Measurements from ENCODE around the gene TARS1.
A peak's percentile ranks its signal among the peaks of the same experiment; 100 is the strongest.

TARS1 gene

DNA sequence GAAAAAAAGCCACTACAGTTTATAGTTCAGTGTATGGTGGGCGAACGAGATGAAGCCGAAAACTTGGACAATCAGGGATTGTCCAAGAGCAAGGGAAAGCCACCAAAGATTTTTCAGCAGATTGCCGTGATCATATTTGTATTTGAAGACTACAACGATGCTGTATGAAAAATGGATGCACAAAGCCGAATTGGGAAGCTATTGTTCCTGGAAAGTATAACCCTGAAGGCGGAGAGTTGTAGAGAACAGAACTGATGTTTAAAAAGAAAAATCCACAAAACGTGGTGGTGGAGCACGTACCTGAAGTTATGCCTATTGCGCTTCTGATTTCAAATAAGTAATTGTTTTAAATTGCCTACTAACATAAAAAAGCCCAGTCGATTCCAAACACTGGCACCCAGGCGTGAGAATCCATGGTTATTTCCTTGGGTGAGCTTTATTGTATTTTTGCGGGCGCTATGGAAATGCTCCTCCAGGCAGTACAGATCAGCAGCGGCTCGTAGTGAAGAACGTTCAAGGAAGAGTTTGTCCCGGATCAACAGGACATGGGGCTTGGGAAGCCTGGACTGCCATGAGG, 772 bp upstream of the TARS1 start:
- Histone ChIP-seq H3K27me3 (ENCODE audit: control insufficient read depth, insufficient read depth, low read length) (no peaks in the 10 kb centered on the region), H3K36me3 (ENCODE audit: control insufficient read depth, insufficient read depth, low read length) (peaks cover 26% of the 10 kb centered on the region), H3K9me3 (ENCODE audit: control insufficient read depth, insufficient read depth, low read depth, low read length) (no peaks in the 10 kb centered on the region), H3K4me3 (ENCODE audit: low read depth, low read length) (peak overlapping the region; percentile 94), H3K27ac (ENCODE audit: low read depth, low read length) (peak overlapping the region; percentile 70), H3K4me1 (ENCODE audit: control insufficient read depth, insufficient read depth, low read length) (peaks cover 11% of the 10 kb centered on the region), H3K9ac (ENCODE audit: low read length) (peak overlapping the region; percentile 99)

DNA sequence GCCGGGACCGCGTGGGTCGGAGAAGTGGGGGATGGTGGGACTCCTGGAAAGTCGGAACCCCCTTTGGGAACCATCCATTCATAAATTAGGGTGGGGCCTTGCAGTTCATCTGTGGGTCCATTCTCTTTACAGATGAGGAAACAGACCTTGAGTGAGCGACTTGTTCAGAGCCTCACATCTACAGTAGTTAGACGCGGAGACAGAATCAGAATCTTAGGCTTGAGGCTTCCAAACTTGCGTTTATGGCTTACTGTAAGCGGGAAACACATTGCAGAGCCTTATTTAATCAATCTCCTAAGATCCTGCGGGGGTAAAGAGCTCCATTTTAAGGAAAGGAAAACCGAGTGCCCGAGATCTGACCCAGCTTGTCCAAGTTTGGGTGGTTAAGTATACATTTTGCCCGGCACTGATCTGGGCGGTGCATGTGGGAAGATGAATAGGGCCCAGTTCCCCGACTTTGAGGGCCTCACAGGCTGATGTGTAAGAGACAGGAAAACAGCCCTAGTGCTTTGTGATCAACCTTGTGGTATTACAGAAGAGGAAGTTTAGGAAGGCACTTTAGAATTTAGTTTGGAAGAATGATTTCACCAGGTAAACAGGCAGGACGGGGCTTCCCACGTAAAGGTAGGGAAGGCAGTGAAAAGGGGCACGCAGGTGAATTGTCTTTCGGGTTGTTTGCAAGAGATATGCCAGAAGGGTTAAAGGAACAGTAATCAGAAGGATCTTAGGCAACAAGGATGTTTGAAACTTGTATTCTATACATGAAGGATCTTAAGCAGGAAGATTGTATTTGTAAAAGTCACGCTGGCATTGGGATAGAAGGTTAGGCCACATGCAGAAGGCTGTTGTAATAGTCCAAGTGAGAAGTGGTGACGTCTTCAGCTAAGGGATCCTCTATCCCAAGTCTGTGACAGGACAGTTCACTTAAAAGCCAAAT, 744 bp downstream of the TARS1 start:
- no peaks in the 10 kb centered on the region for H3K27me3 ChIP-seq (ENCODE audit: control insufficient read depth, insufficient read depth, low read length)
- H3K27ac ChIP-seq (ENCODE audit: low read depth, low read length) = peak overlapping the region; percentile 98
- peaks cover 25% of the 10 kb centered on the region for H3K4me1 ChIP-seq (ENCODE audit: control insufficient read depth, insufficient read depth, low read length)
- peak overlapping the region; percentile 94 for H3K4me3 ChIP-seq (ENCODE audit: low read depth, low read length)
- no peaks in the 10 kb centered on the region for H3K9me3 ChIP-seq (ENCODE audit: control insufficient read depth, insufficient read depth, low read depth, low read length)
- peaks cover 41% of the 10 kb centered on the region for H3K36me3 ChIP-seq (ENCODE audit: control insufficient read depth, insufficient read depth, low read length)
- H3K9ac ChIP-seq (ENCODE audit: low read length) = peak overlapping the region; percentile 99

DNA sequence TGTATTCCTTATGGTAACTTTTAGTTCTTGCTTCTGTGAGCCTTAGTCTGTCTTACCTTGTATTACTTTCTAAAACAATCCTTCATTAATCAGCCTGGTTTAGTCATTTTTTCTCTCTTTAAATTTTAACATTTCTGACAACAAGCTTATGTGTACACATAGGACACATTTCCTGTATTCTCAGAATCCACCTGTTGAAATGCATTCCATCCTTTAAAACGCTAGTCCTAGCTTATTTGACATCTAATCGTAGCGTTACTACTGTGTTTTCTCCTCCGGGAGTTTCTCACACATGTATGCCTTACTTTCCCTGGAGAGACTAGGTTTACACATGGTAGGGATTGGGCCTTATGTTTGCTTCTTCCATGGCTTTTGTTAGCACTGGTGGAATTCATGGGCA, 3.8 kb downstream of the TARS1 start:
- H3K4me3 ChIP-seq (ENCODE audit: low read depth, low read length) = peak overlapping the region; percentile 25

GRCh38 chr5:33445798-33446197, 5.0 kb downstream of the TARS1 start:
- H3K4me3 ChIP-seq (ENCODE audit: low read depth, low read length) = 0 out of 2 replicates have a peak overlapping the region, but pooled peaks have one; percentile 8
- H3K9ac ChIP-seq (ENCODE audit: low read length) = no peak overlapping the region
- peak overlapping the region; percentile 15; the same call in 1 of the 2 replicates for H3K27ac ChIP-seq (ENCODE audit: low read depth, low read length)
- H3K4me1 ChIP-seq (ENCODE audit: control insufficient read depth, insufficient read depth, low read length) = peaks cover 46% of the 10 kb centered on the region
- peaks cover 78% of the 10 kb centered on the region for H3K36me3 ChIP-seq (ENCODE audit: control insufficient read depth, insufficient read depth, low read length)
- H3K9me3 ChIP-seq (ENCODE audit: control insufficient read depth, insufficient read depth, low read depth, low read length) = no peaks in the 10 kb centered on the region
- H3K27me3 ChIP-seq (ENCODE audit: control insufficient read depth, insufficient read depth, low read length) = no peaks in the 10 kb centered on the region

More for the DNA sequence above, 3.8 kb downstream of the TARS1 start:
- Histone ChIP-seq H3K36me3 (ENCODE audit: control insufficient read depth, insufficient read depth, low read length) (peaks cover 66% of the 10 kb centered on the region), H3K27me3 (ENCODE audit: control insufficient read depth, insufficient read depth, low read length) (no peaks in the 10 kb centered on the region), H3K9me3 (ENCODE audit: control insufficient read depth, insufficient read depth, low read depth, low read length) (no peaks in the 10 kb centered on the region), H3K27ac (ENCODE audit: low read depth, low read length) (peak overlapping the region; percentile 24; the same call in 1 of the 2 replicates), H3K4me1 (ENCODE audit: control insufficient read depth, insufficient read depth, low read length) (peaks cover 46% of the 10 kb centered on the region), H3K9ac (ENCODE audit: low read length) (no peak overlapping the region)

- Histone ChIP-seq H3K36me3 (ENCODE audit: control insufficient read depth, insufficient read depth, low read length) (peaks cover 86% of the 10 kb centered on the region), H3K27me3 (ENCODE audit: control insufficient read depth, insufficient read depth, low read length) (no peaks in the 10 kb centered on the region), H3K27ac (ENCODE audit: low read depth, low read length) (peak overlapping the region; percentile 89), H3K9me3 (ENCODE audit: control insufficient read depth, insufficient read depth, low read depth, low read length) (no peaks in the 10 kb centered on the region), H3K4me1 (ENCODE audit: control insufficient read depth, insufficient read depth, low read length) (peaks cover 46% of the 10 kb centered on the region), H3K4me3 (ENCODE audit: low read depth, low read length) (peak overlapping the region; percentile 42), H3K9ac (ENCODE audit: low read length) (peak overlapping the region; percentile 0)
These were observed 7.4 kb downstream of the TARS1 start for GRCh38 chr5:33448118-33448517.

DNA sequence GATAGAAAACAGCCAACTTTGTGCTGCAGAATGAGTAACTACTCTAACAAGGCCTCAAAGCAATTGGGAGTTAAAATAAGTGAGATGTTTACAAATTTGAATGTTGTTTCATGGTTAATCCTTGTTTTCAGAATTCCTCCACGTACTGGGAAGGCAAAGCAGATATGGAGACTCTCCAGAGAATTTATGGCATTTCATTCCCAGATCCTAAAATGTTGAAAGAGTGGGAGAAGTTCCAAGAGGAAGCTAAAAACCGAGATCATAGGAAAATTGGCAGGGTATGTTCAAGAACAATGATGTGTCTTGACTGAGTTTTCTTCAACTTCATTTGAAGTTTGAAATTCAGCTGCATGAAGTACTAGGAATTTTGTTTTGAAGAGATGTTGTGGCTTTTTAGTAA, 16.4 kb downstream of the TARS1 start:
- no peak overlapping the region for H3K4me3 ChIP-seq (ENCODE audit: low read depth, low read length)
- H3K9me3 ChIP-seq (ENCODE audit: control insufficient read depth, insufficient read depth, low read depth, low read length) = no peaks in the 10 kb centered on the region
- H3K27me3 ChIP-seq (ENCODE audit: control insufficient read depth, insufficient read depth, low read length) = no peaks in the 10 kb centered on the region
- H3K27ac ChIP-seq (ENCODE audit: low read depth, low read length) = no peak overlapping the region
- H3K4me1 ChIP-seq (ENCODE audit: control insufficient read depth, insufficient read depth, low read length) = no peaks in the 10 kb centered on the region; the same call in 1 of the 2 replicates
- H3K9ac ChIP-seq (ENCODE audit: low read length) = no peak overlapping the region
- peaks cover 99% of the 10 kb centered on the region for H3K36me3 ChIP-seq (ENCODE audit: control insufficient read depth, insufficient read depth, low read length)

- Histone ChIP-seq H3K9me3 (ENCODE audit: control insufficient read depth, insufficient read depth, low read depth, low read length) (no peaks in the 10 kb centered on the region), H3K27ac (ENCODE audit: low read depth, low read length) (no peak overlapping the region), H3K9ac (ENCODE audit: low read length) (no peak overlapping the region), H3K4me3 (ENCODE audit: low read depth, low read length) (no peak overlapping the region), H3K4me1 (ENCODE audit: control insufficient read depth, insufficient read depth, low read length) (no peaks in the 10 kb centered on the region), H3K36me3 (ENCODE audit: control insufficient read depth, insufficient read depth, low read length) (peaks cover 99% of the 10 kb centered on the region), H3K27me3 (ENCODE audit: control insufficient read depth, insufficient read depth, low read length) (no peaks in the 10 kb centered on the region)
These were observed 17.1 kb downstream of the TARS1 start for GRCh38 chr5:33457817-33458216.

GRCh38 chr5:33460210-33460609, 19.4 kb downstream of the TARS1 start:
- H3K36me3 ChIP-seq (ENCODE audit: control insufficient read depth, insufficient read depth, low read length) = peaks cover 98% of the 10 kb centered on the region

GRCh38 chr5:33462456-33462855, 21.7 kb downstream of the TARS1 start:
- Histone ChIP-seq H3K9ac (ENCODE audit: low read length) (no peak overlapping the region), H3K4me1 (ENCODE audit: control insufficient read depth, insufficient read depth, low read length) (no peaks in the 10 kb centered on the region), H3K36me3 (ENCODE audit: control insufficient read depth, insufficient read depth, low read length) (peaks cover 98% of the 10 kb centered on the region), H3K9me3 (ENCODE audit: control insufficient read depth, insufficient read depth, low read depth, low read length) (no peaks in the 10 kb centered on the region), H3K4me3 (ENCODE audit: low read depth, low read length) (no peak overlapping the region), H3K27ac (ENCODE audit: low read depth, low read length) (no peak overlapping the region), H3K27me3 (ENCODE audit: control insufficient read depth, insufficient read depth, low read length) (no peaks in the 10 kb centered on the region)

More at GRCh38 chr5:33460210-33460609, 19.4 kb downstream of the TARS1 start:
- Histone ChIP-seq H3K27me3 (ENCODE audit: control insufficient read depth, insufficient read depth, low read length) (no peaks in the 10 kb centered on the region), H3K9ac (ENCODE audit: low read length) (no peak overlapping the region), H3K4me1 (ENCODE audit: control insufficient read depth, insufficient read depth, low read length) (no peaks in the 10 kb centered on the region), H3K27ac (ENCODE audit: low read depth, low read length) (peak overlapping the region; percentile 59; the same call in 1 of the 2 replicates), H3K9me3 (ENCODE audit: control insufficient read depth, insufficient read depth, low read depth, low read length) (no peaks in the 10 kb centered on the region), H3K4me3 (ENCODE audit: low read depth, low read length) (no peak overlapping the region)

GRCh38 chr5:33465120-33465519, 24.4 kb downstream of the TARS1 start:
- peaks cover 98% of the 10 kb centered on the region for H3K36me3 ChIP-seq (ENCODE audit: control insufficient read depth, insufficient read depth, low read length)

More at GRCh38 chr5:33465120-33465519, 24.4 kb downstream of the TARS1 start:
- no peak overlapping the region for H3K9ac ChIP-seq (ENCODE audit: low read length)
- H3K9me3 ChIP-seq (ENCODE audit: control insufficient read depth, insufficient read depth, low read depth, low read length) = no peaks in the 10 kb centered on the region
- no peak overlapping the region for H3K27ac ChIP-seq (ENCODE audit: low read depth, low read length)
- no peaks in the 10 kb centered on the region for H3K4me1 ChIP-seq (ENCODE audit: control insufficient read depth, insufficient read depth, low read length)
- H3K27me3 ChIP-seq (ENCODE audit: control insufficient read depth, insufficient read depth, low read length) = no peaks in the 10 kb centered on the region
- no peak overlapping the region for H3K4me3 ChIP-seq (ENCODE audit: low read depth, low read length)

Data from HUES6 (cell line).